Activated CD4-positive, CD25-positive, alpha-beta regulatory T cell (primary cell): ENCODE measurements around the gene FITM1.

Source experiments
- DNase-seq, 4 experiments: peaks; one replicate each; lab custom pipeline; 2025; lab: John Stamatoyannopoulos, UW

Gene FITM1

DNA sequence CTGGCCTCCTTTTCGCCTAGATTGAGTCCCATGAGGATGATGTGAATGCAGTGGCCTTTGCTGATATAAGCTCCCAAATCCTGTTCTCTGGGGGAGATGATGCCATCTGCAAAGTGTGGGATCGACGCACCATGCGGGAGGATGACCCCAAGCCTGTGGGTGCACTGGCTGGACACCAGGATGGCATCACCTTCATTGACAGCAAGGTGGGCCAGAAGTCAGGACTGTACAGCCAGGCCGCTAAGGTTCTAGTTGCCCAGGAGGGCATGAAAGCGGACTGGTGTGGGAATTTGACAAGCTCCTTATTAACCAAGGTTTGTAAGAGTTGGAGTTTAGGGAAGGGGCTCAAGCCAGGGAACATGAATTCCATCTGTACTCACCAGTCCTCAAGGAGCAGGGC is 10.8 kb upstream of the FITM1 start:
- DNase-seq, result no peak

DNA sequence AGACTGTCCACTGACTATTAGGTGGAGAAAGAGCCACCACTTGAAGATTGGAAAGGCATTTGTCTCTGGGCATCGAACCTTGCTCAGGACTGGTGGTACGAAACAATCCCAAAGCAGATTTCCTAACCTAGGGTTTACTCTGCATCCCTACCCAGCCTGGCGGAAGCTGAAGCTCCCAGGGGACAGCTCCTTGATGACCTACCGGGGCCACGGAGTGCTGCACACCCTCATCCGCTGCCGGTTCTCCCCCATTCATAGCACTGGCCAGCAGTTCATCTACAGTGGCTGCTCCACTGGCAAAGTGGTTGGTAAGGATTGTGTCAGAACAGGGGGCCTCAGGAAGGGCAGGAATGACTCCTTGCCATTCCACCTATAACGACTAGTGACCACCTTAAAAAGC is 9.2 kb upstream of the FITM1 start:
- no peak for DNase-seq

DNA sequence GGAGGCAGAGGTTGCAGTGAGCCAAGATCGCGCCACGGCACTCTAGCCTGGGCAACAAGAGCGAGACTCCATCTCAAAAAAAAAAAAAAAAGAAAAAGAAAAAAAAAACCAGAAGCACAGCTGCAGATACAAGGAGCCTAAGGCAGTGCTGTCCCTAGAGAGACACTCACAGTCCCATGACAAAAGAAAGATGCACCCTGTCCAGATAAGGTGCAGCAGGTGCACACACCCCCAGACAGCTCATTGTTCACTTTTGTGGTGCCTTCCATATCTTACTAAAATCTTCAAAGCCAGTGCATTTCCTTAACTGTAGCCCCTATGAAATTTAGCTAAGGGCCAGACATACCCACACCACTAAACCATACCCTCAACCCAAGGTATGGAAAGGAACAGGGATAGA is 8.0 kb upstream of the FITM1 start:
- no peak for DNase-seq

DNA sequence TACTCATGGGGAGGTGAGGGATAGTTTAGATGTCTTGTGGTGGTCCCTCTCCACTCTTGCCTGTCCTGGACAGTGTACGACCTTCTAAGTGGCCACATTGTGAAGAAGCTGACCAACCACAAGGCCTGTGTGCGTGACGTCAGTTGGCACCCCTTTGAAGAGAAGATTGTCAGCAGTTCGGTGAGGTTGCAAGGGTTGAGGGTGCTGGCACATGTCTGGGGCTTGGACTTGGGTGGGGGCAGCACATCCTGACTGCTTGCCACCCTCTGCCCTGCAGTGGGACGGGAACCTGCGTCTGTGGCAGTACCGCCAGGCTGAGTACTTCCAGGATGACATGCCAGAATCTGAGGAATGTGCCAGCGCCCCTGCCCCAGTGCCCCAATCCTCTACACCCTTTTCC is 7.6 kb upstream of the FITM1 start:
- no peak for DNase-seq

DNA sequence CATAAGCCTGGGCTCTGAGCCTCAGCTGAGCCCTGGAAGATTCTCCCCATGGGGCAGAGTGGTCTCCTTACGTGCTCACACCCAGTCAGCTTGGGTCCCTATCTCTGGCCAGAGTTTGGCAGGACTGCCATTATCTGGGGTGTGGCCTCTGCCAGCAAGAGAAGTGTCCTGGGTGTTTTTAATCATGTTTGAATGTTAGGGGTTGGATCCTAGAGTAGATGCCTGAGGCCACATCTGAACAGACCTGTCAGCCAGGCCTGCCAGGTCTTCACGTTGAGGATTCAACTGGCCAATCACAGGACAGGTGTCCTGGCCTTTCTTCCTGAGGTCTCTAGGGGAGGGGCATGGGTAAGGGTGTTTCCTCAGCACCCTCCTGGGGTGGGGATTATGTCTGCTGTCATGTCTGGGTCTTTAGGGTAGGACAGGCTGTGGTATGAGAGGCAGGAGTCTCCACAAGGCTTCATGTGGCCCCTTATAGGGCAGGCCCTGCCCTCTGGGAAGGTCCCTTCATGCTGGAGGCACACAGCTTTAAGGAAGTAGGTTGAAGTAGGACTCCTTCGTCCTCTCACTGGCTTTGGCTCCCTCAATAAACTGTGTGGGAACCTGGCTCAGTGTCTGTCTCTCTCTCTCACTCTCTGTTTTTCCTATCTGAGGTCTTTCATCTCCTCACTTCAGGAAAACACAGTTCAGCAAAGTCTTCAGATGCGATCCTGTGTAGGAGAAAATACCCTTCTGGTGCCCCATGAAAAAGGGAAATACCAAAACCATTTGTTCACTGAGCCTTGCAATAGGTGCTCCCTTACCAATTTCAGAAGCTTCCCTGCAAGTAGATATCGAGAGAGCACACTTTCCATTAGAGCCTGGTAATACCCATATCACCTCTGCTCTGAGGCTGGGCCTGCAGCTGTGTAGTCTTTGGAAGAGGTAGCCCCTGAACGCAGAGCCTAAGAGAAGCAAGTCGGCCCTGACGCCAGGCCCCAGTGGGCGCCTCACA is 6.7 kb upstream of the FITM1 start:
- DNase-seq, result no peak

DNA sequence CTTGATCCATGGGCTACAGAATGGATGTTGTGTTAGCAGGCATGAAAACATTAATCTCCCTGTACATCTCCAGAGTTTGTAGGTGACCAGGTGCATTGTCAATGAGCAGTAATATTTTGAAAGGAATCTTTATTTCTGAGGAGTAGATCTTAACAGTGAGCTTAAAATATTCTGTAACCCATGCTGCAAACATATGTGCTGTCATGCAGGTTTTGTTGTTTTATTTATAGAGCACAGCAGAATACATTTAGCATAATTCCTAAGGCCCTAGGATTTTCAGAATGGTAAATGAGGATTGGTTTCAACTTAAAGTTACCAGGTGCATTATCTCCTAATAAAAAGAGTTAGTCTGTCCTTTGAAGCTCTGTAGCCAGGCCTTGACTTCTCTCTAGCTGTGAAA is 3.5 kb upstream of the FITM1 start:
- no peak for DNase-seq

DNA sequence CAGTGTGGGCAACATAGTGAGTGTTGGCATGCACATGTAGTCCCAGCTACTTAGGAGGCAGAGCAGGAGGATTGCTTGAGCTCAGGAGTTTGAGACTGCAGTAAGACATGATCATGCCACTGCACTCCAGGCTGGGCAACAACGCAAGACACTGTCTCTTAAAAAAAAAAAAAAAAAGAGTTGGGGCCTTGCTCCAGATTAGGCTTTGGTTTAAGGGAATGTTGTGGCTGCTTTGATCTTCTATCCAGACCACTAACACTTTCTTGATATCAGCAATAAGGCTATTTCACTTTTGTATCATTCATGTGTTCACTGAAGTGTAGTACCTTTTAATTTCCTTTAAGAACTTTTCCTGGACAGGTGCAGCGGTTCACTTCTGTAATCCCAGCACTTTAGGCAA is 2.8 kb upstream of the FITM1 start:
- DNase-seq, result no peak

DNA sequence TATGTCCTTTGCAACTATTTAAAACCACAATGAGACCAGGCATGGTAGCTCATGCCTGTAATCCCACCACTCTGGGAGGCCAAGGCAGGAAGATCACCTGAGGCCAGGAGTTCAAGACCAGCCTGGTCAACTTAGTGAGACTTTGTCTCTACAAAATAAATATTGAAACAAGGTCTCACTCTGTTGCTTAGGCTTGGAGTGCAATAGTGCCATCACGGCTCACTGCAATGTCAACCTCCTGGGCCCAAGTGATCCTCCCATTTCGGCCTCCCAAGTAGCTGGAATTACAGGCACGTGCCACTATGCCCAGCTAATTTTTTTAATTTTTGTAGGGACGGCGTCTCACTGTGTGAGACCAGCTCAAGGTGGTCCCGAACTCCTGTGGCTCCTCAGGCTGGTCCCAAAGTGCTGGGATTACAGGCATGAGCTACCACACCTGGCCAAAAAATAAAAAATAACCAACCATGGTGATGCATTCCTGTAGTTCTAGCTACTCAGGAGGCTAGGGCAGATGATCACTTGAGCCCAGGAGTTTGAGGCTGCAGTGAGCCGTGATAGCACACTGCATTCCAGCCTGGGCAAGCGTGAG is 955 bp upstream of the FITM1 start:
- no peak for DNase-seq

DNA sequence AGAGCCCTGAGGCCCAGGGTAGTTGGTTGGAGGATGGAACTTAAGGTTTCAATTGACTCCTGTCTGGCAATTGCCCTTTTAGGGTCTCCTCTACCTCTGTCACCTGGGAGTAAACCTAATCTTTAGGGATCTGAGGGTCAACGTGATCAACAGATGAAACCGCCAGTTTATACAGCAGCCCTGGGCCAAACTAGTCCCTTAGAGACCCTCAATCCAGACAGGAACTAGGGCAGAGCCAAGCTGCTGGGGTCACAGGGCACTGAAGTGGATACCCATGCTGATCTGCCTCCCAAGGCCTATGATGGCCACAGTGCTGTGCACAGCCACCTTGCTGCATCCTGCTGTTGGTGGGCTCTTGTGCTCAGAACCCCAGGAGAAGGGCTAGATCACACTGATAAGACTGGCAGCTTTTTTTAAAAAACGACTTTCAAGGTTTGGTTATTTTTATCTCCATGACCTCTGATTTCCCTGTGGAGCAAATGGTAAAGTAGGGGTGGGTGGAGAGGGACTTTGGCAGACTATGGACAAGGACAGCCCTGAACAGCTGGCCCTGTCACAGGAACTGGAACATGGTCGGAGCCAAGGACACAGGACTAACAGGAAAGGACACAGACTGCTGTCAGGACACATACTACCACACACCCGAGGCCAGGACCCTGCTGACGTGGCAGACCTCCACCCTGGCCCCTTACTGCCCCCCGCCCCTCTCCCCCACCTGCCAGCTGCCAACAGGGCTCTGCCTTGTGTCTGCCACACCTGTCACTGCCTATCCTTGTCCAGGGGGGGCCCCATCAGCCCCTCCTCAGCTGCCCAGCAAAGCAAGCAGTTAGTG is 474 bp downstream of the FITM1 start:
- DNase-seq, result no peak

DNA sequence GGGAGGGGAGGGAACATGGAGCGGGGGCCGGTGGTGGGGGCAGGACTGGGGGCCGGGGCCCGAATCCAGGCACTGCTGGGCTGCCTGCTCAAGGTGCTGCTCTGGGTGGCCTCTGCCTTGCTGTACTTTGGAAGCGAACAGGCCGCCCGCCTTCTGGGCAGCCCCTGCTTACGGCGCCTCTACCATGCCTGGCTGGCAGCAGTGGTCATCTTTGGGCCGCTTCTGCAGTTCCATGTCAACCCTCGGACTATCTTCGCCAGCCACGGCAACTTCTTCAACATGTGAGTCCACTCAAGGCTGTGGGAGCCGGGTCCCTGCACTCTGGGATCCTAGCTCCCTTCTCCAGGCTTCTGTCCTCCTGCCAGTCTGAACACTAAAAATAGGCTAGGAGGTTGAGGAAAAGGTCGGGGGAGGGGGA is 1.1 kb downstream of the FITM1 start:
- no peak for DNase-seq

DNA sequence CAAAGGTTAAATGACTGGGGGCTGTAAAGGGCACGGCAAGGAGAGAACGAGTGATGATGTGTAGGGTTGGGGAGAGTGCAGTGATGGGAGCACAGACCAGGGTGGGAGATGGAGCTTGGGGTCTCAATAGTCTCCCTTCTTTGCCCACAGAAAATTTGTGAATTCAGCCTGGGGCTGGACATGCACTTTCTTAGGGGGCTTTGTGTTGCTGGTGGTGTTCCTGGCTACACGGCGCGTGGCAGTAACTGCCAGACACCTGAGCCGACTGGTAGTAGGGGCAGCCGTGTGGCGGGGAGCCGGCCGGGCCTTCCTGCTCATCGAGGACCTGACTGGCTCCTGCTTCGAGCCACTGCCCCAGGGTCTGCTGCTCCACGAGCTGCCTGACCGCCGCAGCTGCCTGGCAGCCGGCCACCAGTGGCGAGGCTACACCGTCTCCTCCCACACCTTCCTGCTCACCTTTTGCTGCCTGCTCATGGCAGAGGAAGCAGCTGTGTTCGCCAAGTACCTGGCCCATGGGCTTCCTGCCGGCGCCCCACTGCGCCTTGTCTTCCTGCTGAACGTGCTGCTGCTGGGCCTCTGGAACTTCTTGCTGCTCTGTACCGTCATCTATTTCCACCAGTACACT is 1.7 kb downstream of the FITM1 start:
- DNase-seq, result peak in 2 of 4 experiments; percentile 11 to 17

DNA sequence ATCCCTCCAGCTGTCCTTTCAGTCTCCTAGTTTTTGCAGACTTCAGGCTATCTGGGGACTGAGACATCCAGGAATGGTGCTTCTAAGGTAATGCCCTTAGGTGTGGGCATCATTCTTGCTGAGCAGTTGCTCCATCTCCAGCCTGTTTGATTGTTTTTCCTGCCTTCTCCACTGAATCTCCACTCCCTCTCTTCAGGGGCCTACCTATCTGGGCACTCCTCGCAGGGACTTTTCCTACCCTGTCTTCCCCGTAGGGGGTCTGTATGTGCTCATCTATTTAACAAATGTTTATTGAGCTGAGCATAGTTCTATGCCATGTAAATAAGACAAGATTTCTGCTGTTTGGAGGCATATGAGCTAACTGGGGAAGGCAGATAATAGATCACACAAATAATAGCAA is 2.5 kb downstream of the FITM1 start:
- no peak for DNase-seq

DNA sequence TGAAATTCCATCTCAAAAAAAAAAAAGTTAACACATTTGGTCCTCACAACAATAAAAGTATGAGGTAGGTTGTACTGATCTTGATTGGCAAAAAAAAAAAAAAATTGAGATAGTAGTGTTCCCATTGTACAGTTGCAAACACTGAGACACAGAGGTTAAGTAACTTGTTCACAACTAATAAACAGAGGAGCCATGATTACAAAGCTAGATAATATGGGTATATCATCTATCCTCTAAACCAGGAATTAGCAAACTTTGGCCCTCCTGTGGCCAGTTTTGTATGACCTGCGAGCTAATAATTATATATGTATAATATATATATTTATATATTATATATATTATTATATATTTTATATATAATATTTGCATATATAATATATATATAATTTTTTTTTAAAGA is 3.3 kb downstream of the FITM1 start:
- no peak for DNase-seq

DNA sequence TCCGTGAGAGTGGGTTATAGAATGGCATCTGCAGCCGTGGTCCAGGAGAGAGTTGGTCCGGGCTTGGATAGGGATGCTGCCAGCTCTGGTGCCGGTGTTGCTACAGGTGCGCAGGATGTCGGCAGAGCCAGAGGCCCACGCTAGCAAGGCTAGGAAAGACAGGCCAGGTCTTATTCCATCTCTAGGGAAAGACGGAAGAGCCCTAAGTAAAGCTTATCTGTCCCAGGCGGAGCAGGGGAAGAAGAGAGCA is 5.0 kb downstream of the FITM1 start:
- DNase-seq, result no peak

DNA sequence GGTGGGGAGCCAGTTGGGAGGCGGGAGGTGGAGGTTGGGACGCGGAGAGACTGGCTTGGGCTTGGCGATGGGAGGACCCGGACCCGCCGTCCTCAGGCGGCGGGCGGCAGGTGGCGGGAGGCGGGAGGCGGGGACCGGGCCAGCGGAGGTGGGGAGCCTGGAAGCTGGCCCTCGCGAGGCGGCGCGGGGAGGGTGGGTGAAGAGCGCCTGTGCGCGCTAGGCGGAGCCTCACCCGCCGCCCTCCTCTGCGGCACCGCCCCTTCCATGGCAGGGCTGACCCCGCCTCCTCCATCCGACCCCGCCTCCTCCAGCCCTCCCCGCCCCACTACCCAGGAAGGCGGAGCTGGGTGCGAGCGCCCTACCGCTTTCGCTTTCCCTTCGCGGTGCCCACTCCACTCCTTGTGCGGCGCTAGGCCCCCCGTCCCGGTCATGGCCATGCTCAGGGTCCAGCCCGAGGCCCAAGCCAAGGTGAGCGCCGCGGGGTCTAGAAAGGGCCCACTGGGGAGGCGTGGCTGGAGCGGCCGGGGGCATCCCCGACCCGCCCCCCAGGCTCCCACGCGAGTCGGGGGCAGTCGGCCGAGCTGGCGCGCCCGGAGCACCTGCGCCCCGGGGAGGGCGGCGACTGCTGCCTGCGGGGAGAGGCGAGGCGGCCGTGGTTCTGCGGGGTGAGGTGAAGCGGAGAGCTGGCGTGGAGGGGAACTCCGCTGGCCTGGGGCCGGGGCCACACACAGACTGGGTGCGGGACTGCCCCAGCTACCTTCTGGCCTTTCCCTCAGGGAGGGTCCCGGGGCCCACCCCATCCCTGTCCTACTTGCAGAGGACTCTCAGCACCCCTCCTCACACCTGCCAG is 5.6 kb downstream of the FITM1 start, which contains the start of gene PSME1:
Gene PSME1 (plus strand): TSS at position 361 of the 850 bp plus-strand sequence. CDS start 69 bp downstream, at position 430.
- peak; percentile 89 to 92 (median 91) for DNase-seq

DNA sequence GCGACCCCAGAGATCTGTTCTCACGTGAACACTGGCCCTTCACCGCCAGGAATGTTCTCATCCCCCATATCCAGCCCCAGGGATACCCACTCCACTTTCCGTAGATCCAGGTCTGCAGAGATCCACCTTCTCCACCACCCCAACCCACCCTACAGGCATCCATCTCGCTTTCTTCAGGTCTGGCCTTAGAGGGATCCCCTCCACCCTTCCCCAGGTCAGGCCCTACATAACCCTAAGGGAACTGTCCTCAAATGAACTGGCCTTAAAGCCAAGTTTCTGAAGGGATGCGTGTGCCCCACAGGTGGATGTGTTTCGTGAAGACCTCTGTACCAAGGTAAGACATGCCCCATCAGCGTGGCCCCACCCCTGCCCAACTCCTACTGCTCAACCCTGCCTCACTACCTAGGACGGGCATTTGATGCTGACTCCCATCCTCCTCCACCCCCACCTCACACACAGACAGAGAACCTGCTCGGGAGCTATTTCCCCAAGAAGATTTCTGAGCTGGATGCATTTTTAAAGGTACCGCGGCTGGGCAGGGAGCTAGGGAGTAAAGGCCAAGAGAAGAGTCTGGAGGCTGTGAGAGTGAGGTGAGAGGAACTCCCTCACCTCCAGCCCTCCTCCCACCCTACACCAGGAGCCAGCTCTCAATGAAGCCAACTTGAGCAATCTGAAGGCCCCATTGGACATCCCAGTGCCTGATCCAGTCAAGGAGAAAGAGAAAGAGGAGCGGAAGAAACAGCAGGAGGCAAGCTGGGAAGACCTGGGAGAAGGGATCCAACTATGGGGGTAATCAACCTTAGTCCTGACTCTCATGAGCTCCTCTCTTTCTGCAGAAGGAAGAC is 6.4 kb downstream of the FITM1 start:
- DNase-seq, result no peak

DNA sequence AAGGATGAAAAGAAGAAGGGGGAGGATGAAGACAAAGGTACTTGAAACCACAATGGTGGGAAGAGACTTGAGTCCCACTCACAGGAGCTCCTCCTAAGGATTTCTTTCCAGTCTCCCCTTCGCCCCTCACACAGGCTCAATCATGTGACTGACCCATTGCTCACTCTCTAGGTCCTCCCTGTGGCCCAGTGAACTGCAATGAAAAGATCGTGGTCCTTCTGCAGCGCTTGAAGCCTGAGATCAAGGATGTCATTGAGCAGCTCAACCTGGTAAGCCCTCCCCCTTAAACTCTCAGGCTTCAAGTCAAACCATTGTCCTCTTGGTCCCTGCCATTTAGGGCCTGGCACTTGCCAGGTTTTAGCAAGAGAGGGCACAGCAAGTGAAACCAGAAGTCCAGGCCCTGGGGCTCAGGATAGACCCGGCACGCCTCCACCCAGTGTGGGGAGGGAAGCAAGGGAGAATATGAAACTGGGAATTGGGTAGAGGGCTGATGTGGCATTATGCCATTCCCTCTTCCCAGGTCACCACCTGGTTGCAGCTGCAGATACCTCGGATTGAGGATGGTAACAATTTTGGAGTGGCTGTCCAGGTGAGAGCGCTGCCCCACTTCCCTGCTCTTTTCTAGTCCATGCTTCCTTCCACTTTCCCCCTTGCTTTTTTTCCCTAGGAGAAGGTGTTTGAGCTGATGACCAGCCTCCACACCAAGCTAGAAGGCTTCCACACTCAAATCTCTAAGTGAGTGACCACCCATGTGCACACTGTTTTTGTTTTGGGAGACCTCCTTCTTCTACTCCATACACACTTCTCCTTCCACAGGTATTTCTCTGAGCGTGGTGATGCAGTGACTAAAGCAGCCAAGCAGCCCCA is 7.3 kb downstream of the FITM1 start:
- no peak for DNase-seq

DNA sequence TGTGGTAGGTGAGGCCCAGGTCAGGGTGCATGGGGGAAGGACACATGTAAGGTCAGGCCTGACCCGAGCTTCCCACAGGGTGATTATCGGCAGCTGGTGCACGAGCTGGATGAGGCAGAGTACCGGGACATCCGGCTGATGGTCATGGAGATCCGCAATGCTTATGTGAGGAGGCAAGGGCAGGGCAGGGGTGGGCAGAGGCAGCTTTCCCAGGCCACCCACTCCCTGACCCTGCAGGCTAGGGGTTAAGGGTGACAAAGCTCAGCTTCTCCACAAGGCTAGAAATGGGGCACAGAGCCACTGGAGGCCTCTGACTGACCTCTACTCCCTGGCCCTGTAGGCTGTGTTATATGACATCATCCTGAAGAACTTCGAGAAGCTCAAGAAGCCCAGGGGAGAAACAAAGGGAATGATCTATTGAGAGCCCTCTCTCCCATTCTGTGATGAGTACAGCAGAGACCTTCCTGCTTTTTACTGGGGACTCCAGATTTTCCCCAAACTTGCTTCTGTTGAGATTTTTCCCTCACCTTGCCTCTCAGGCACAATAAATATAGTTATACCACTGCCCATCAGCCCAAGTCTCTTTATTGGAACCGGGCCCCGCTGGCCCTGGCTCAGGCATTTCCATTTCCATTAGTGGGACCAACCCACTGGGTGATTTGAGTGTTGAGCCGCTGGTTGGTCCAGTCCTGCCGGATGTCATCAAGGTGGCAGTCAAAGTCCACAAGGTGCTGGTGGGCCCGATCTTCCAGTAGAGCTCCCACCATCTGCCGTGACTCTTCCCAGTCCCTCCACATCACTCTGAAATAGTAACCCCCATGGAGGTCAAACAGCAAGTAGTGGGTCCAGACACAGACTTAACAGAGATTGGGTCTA is 8.2 kb downstream of the FITM1 start:
- DNase-seq, result no peak
